GM21360 (cell line): ENCODE results near the gene ABCG8.
"Not testable (repeated sequence)": the region's sequence is repeated elsewhere in the genome, so short reads cannot be mapped to it uniquely, and the experiment has no call there.

Experiments used
- ATAC-seq: cut with Tn5 transposase; IDR thresholded peaks from one replicate; pipeline ENCODE4 v1.9.1; 2021; ENCODE audit warnings: mild to moderate bottlenecking, moderate library complexity; ENCODE audit not compliant: unreplicated experiment

The ABCG8 gene

DNA sequence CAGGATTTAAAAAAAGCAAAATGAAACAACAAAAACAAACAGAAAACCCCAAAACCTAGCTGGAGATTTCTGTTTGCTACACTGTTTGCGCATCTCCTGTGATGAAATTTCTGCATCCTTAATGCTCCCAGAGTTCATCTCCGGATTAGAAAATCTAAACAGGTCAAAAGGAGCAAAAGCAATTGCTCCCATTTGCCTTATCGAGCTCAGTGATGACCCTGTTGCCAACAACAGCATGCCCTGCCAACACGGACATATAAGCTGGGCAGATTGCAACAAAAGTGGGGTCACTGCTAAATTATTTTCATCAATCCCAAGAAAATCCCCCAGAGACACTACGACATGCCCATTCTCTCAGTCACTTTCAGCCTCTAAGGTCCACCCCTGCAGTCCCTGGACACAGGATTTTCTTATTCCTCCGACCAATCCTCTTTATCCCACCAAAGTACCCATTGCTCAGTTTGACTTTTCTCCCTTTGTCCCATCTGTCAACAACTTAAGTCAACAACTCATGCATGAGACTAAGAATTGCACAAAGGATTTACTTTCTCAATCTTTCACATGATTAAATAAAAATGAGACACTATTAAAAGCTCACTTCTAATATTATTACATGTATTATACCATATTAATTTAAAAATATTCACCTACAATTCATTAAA lies 67.8 kb downstream of the ABCG8 start:
- no peak for ATAC-seq

DNA sequence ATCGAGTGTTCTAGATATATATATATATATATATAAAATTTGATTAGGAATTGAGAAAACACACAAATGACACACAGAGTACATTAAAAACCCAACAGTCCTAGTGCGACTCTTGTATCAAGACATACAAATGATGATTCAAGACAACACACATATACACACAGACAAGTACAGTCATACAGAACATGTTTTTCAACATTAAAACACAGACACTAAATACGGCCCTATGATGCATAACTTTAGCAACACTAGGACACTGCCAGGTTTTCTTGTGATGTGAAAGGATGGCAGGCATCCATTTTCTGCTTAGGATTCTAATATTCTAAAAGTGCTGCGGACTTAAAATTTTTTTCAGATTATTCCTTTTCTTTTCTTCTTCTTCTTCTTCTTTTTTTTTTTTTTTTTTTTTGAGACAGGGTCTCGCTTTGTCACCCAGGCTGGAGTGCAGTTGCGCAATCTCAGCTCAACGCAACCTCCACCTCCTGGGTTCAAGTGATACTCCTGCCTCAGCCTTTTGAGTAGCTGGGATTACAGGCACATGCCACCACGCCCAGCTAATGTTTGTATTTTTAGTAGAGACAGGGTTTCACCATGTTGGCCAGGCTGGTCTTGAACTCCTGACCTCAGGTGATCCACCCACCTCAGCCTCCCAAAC lies 72.5 kb downstream of the ABCG8 start:
- ATAC-seq: not testable (repeated sequence)

DNA sequence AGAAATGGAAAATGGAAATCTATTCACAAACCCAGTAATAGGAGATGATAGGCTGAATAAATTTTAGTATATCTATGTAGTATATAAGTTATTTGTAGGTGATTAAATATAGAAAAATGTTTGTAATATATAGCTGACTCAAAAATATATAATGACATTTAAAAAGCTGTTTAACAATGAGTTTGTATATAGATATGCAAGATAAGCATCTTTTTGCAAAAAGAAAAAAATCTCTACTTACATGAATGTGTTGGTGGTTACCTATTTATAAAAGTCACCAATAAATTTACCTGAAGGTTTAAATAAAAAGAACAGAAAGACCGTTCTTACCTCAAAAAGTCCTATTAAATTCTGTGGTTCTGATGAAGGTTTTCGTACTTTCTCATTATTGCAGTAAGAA lies 85.7 kb downstream of the ABCG8 start:
- ATAC-seq: no peak

DNA sequence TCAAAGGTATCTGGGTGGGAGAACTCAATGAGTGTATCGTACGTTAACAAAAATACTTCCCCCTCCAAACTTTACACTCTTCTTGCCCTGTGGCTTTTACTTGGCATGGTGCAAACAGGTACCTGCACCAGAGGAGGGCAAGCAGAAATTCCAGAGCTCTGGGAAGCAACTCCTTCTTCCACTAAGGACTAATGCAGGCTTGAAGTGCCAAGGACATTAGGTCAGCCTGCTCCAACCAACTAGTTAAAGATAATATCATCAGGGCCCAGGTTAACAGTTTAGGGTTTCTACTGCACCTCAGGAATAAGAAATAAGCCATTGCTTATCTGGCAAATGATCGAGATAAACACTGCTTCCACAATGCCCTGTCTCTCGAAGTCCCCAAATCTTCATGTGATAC lies 86.7 kb downstream of the ABCG8 start:
- no peak for ATAC-seq

DNA sequence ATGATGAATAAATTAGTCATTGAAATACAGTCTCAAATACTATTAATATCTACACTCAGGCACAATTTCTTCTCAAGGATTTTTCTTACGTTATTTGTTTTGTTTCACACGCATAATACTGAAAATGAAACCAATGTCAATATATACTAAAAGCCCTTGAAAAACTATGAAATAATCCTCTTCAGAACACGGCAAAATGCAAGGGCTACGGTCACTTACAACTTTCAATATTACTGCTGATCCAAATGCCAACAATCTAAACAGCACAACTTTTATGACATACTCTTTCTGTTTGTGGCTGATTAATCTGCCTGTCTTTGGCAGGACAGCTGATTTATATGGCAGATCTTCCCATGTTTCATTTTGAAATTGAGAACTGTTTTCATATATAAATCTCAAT lies 88.7 kb downstream of the ABCG8 start:
- no peak for ATAC-seq

DNA sequence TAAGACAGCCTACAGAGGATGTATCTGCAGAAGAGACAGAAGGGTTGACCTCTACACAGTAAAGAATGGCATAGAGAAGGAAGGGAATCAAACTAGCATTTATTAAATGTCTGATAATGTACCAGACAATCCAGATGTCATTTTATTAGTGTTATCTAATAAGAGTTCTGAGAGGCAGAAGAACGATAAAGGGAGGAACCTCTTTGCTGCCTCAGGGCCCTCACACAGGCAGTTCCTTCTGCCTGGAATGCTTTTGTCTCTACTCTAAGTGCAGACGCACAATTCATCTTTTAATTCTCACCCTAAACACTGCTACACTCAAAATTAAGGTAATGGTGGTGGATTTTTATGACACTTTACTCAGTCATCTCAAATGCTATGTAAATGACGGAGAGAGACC lies 92.5 kb downstream of the ABCG8 start:
- no peak for ATAC-seq
